ENCODE measurements around the gene CRELD1. TPM values are rescaled to one million over a fixed set of nuclear protein-coding genes. Genes with fewer than 3 reads are reported as not detected.

The CRELD1 gene
- total and polyA plus RNA-seq, 2 of the 13 experiments (the other 11 are each of a cell fraction or from before 2014, with no cell fraction given): 27.1 to 61.9 TPM

DNA sequence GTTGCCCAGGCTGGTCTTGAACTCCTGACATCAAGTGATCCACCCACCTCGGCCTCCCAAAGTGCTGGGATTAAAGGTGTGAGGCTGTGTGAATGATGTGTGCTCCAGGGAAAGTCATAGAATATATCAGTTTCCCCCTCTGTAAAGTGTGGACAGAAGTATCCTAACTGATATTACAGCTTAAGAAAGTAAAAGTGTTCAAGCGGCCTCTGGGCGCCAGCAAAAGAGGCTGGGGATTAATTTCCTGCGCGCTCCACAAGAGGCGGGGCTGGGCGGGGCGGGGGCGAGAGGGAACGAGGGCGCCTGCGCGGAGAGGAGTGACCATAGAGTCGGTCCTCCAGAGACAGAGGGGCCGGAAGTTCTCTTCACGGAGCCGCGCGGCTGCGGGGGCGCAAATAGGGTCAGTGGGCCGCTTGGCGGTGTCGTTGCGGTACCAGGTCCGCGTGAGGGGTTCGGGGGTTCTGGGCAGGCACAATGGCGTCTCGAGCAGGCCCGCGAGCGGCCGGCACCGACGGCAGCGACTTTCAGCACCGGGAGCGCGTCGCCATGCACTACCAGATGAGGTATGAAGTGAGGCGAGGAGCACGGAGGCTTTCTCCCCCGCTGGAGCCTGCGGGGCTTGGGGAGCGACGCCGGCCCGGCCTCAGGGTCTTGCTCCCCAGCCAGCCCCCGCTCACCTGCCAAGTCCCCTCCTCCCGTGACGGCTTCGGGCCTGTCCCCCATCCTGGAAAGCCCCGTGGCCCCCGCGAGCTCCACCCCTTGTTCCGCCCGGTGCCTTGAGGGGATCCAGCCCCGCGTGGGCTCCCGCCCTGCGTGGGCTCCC, 43.2 kb upstream of the CRELD1 start, which contains the start of gene JAGN1:
TSS of gene JAGN1 (plus strand) at position 362 of the 823 bp plus-strand sequence. CDS start at position 475, 113 bp downstream.
- ChIA-PET POLR2A (interaction anchor here (0.8 to 3.8 kb wide), 12 partner anchors 7 to 98 kb away, joined by 3 to 36 read pairs (median 6); partner anchors contain the start of genes ARPC4, CIDEC, CRELD1 and IL17RC), CTCF (ENCODE audit: low intra/inter-chr PET ratio, low total read pairs) (no interaction called here)
- Histone ChIP-seq H3K4me3 (replicated peaks in 1 of 3; ENCODE audit: insufficient read depth in 1 of 3, low read depth in 2 of 3, low read length in 3 of 3) (peak within 1 kb of the TSS; percentile 85 to 99 (median 98)), H3K9ac (ENCODE audit: insufficient read depth, low read depth, low read length) (peak within 1 kb of the TSS; percentile 98), H3K36me3 (replicated peaks in 1 of 2; ENCODE audit: control insufficient read depth in 1 of 2, insufficient read depth in 2 of 2, low read length in 2 of 2) (peaks cover 3 to 9% of the 10 kb centered on the region in 2 experiments; a peak in 4 of 5 replicates), H3K4me1 (ENCODE audit: insufficient read depth, low read length) (peaks cover 50% of the 10 kb centered on the region), H3K4me2 (ENCODE audit: low read depth, low read length) (peak within 1 kb of the TSS; percentile 76), H3K27ac (ENCODE audit: extremely low read length, insufficient read depth, low read length) (peak within 1 kb of the TSS; percentile 92), H3K9me3 (ENCODE audit: low read length) (no peaks in the 10 kb centered on the region), H2AFZ (ENCODE audit: low read length) (no peak within 1 kb of the TSS), H3K27me3 (ENCODE audit: control insufficient read depth in 1 of 2, insufficient read depth in 2 of 2, low read length in 2 of 2) (no peaks in the 10 kb centered on the region; a peak in 1 of 5 replicates), H4K20me1 (ENCODE audit: insufficient read depth, low read length) (no peaks in the 10 kb centered on the region), H3K79me2 (ENCODE audit: insufficient read depth, low read length) (peaks cover 26% of the 10 kb centered on the region)
- intact Hi-C loops (cut with micrococcal nuclease; ENCODE audit: unreplicated experiment) (loop anchor here (1.0 kb wide), 1 partner anchor 28 kb away; no protein-coding TSS in a partner anchor), in situ Hi-C loops (cut with HindIII; ENCODE audit: extremely low pct_ligation_motif_present, low pct_unique_long_range_greater_than_20kb) (no loop called here)
- ATAC-seq: peak; percentile 85
- DNase-seq (ENCODE audit: low spot score): peak; percentile 77
- BruUV-seq (replicated peaks): TSS peak; percentile 77
- whole genome bisulfite sequencing (ENCODE audit: low lambda C conversion rate): under 1% methylated on average over 42 of the region's 62 CpGs
- no peak for FAIRE-seq
- TF ChIP-seq ZNF749 (CRISPR knock-in tag; IDR thresholded peaks at IDR 0.05; ENCODE audit: borderline replicate concordance): peak; percentile 51; the same call in 1 of the 2 replicates
- no peak for TF ChIP-seq ZNF577 (CRISPR knock-in tag; IDR thresholded peaks at IDR 0.05; ENCODE audit: borderline replicate concordance, low read depth)
- TF ChIP-seq RFXAP (CRISPR knock-in tag; IDR thresholded peaks at IDR 0.05; ENCODE audit: borderline replicate concordance): peak; percentile 47; the same call in 1 of the 2 replicates
- TF ChIP-seq CBX5 (CRISPR knock-in tag; IDR thresholded peaks at IDR 0.05; ENCODE audit: borderline replicate concordance): peak; percentile 56; the same call in 1 of the 2 replicates
- TF ChIP-seq RARG (CRISPR knock-in tag; IDR thresholded peaks at IDR 0.05; ENCODE audit: low read depth): 0 out of 2 replicates have a peak, but pooled peaks have one; percentile 35
- TF ChIP-seq SP140L (CRISPR knock-in tag; IDR thresholded peaks at IDR 0.05; ENCODE audit: borderline replicate concordance): no peak
- TF ChIP-seq, protein P1, sequence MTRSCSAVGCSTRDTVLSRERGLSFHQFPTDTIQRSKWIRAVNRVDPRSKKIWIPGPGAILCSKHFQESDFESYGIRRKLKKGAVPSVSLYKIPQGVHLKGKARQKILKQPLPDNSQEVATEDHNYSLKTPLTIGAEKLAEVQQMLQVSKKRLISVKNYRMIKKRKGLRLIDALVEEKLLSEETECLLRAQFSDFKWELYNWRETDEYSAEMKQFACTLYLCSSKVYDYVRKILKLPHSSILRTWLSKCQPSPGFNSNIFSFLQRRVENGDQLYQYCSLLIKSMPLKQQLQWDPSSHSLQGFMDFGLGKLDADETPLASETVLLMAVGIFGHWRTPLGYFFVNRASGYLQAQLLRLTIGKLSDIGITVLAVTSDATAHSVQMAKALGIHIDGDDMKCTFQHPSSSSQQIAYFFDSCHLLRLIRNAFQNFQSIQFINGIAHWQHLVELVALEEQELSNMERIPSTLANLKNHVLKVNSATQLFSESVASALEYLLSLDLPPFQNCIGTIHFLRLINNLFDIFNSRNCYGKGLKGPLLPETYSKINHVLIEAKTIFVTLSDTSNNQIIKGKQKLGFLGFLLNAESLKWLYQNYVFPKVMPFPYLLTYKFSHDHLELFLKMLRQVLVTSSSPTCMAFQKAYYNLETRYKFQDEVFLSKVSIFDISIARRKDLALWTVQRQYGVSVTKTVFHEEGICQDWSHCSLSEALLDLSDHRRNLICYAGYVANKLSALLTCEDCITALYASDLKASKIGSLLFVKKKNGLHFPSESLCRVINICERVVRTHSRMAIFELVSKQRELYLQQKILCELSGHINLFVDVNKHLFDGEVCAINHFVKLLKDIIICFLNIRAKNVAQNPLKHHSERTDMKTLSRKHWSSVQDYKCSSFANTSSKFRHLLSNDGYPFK (CRISPR knock-in tag; IDR thresholded peaks at IDR 0.05; ENCODE audit: borderline replicate concordance): peak; percentile 75; the same call in 1 of the 2 replicates
- no peak for TF ChIP-seq ZNF780A (CRISPR knock-in tag; IDR thresholded peaks at IDR 0.05)
- TF ChIP-seq CREM (IDR thresholded peaks at IDR 0.05): no peak
- no peak for TF ChIP-seq CREM (CRISPR knock-in tag; IDR thresholded peaks at IDR 0.05)
- TF ChIP-seq FOXM1 (CRISPR knock-in tag; IDR thresholded peaks at IDR 0.05): no peak
- TF ChIP-seq ZNF276 (CRISPR knock-in tag; IDR thresholded peaks at IDR 0.05; ENCODE audit: low read depth): no peak
- TF ChIP-seq CENPX (CRISPR knock-in tag; IDR thresholded peaks at IDR 0.05): no peak
- TF ChIP-seq, protein P2, sequence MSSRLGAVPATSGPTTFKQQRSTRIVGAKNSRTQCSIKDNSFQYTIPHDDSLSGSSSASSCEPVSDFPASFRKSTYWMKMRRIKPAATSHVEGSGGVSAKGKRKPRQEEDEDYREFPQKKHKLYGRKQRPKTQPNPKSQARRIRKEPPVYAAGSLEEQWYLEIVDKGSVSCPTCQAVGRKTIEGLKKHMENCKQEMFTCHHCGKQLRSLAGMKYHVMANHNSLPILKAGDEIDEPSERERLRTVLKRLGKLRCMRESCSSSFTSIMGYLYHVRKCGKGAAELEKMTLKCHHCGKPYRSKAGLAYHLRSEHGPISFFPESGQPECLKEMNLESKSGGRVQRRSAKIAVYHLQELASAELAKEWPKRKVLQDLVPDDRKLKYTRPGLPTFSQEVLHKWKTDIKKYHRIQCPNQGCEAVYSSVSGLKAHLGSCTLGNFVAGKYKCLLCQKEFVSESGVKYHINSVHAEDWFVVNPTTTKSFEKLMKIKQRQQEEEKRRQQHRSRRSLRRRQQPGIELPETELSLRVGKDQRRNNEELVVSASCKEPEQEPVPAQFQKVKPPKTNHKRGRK (CRISPR knock-in tag; IDR thresholded peaks at IDR 0.05): no peak
- TF ChIP-seq ZBTB3 (CRISPR knock-in tag; IDR thresholded peaks at IDR 0.05; ENCODE audit: borderline replicate concordance, low read depth): 0 out of 2 replicates have a peak, but pooled peaks have one; percentile 43
- peak; percentile 82; the same call in 1 of the 2 replicates for TF ChIP-seq ZMYM2 (CRISPR knock-in tag; IDR thresholded peaks at IDR 0.05)
- no peak for TF ChIP-seq ZNF7 (CRISPR knock-in tag; IDR thresholded peaks at IDR 0.05)
